Peyer's patch (tissue), 4 donors: ENCODE data around the gene ADAMTS4.

Experiments
- CTCF ChIP-seq, 6 experiments: fragments of 450-650 bp in 4 of 6; fragments of 200-600 bp in 2 of 6; sonication (generic) in 1 of 6; IDR thresholded peaks; one replicate each; pipeline ENCODE4 v1.5.1; 2017 to 2019; ENCODE audit warnings: antibody characterized with exemption in 6 of 6, mild to moderate bottlenecking in 3 of 6, moderate library complexity in 1 of 6
- POLR2A ChIP-seq, 2 donors: fragments of 450-650 bp; IDR thresholded peaks; one replicate each; pipeline ENCODE4 v1.5.1; 2017; ENCODE audit warnings: antibody characterized with exemption in 2 of 2, mild to moderate bottlenecking in 2 of 2, moderate library complexity in 2 of 2

DNA sequence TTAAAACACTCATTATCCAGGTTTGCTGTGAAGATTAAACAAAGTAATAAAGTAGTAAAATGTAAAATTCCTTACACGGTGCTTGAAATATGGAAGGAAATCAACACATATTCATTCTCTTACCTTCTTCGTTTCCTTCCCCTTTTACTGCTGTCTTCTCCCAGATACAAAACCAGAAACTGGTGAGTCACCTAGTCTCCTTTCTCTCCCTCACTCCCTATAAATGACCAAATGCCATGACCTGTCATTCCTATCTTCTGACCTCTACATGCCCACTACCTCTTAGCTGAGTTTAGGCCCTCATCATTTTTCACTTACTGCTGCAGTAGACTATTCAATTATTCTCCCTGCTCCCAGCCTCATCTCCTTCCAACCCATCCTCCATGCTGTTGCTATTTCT lies 43.5 kb upstream of the ADAMTS4 start:
- no peak for TF ChIP-seq CTCF (IDR thresholded peaks at IDR 0.05)
- no peak for TF ChIP-seq POLR2A (IDR thresholded peaks at IDR 0.05)
